ENCODE data around the gene DGKD.

DNA sequence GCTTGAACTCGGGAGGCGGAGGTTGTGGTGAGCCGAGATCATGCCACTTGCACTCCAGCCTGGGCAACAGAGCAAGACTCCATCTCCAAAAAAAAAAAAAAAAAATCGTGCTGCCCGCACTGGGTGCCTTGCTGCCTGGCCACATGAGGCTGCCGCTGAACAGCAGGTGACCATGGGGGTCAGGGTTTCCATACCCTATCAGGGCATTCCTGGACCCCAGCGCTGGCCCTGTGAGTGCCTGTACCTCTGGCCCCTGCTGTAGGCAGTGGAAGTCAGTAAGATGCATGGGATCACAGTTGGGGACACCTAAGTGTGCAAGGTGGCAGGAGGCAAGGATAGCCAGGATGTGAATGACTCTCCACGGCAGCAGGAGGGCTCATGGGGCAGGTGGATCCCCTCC is 27.8 kb upstream of the DGKD start:
- TF ChIP-seq, protein P1, sequence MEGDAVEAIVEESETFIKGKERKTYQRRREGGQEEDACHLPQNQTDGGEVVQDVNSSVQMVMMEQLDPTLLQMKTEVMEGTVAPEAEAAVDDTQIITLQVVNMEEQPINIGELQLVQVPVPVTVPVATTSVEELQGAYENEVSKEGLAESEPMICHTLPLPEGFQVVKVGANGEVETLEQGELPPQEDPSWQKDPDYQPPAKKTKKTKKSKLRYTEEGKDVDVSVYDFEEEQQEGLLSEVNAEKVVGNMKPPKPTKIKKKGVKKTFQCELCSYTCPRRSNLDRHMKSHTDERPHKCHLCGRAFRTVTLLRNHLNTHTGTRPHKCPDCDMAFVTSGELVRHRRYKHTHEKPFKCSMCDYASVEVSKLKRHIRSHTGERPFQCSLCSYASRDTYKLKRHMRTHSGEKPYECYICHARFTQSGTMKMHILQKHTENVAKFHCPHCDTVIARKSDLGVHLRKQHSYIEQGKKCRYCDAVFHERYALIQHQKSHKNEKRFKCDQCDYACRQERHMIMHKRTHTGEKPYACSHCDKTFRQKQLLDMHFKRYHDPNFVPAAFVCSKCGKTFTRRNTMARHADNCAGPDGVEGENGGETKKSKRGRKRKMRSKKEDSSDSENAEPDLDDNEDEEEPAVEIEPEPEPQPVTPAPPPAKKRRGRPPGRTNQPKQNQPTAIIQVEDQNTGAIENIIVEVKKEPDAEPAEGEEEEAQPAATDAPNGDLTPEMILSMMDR (IDR thresholded peaks at IDR 0.05; ENCODE audit: insufficient read depth, low read length, poor library complexity, severe bottlenecking): no peak
- no peak for TF ChIP-seq EZH2phosphoT487 (conservative IDR thresholded peaks at IDR 0.05; ENCODE audit: low read length)
